ENCODE data around the gene FEM1C. TPM values are rescaled to one million over a fixed set of nuclear protein-coding genes. Genes with fewer than 3 reads are reported as not detected.

Gene FEM1C
- total and polyA plus RNA-seq, 2 experiments from 2014 or later, result 4.7 to 21.6 TPM

DNA sequence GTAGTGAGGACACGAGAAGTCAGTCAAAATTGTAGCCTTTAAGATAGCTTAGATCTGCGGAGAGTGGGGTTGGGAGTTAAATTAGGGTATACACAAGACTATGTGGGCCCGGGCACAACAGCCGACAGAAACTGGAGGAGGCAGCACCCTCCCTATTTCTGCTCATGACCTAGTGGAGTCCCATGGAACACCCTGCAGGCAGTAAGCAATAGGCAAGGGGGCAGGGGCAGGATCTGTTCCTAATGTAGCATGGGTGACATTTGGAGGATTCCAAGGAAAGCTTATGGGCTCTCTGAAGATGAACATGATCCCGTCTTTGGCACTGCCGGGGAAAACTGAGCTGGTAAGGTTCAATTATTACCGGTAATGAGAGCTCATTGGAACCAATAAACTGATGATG, 67.0 kb downstream of the FEM1C start:
- DNase-seq (ENCODE audit: low spot score), result no peak
- Histone ChIP-seq H3K79me2 (replicated peaks; ENCODE audit: insufficient read depth) (no peaks in the 10 kb centered on the region), H3K4me1 (ENCODE audit: insufficient read depth) (peaks cover 14% of the 10 kb centered on the region), H3K9me2 (ENCODE audit: insufficient read depth) (peaks cover 16% of the 10 kb centered on the region), H2AFZ (no peak overlapping the region), H3K4me2 (no peak overlapping the region), H3K27ac (ENCODE audit: low read depth) (no peak overlapping the region), H3F3A (replicated peaks; ENCODE audit: low read depth) (no peaks in the 10 kb centered on the region), H3K4me3 (no peak overlapping the region), H4K20me1 (replicated peaks; ENCODE audit: insufficient read depth) (no peaks in the 10 kb centered on the region), H3K27me3 (ENCODE audit: insufficient read depth) (no peaks in the 10 kb centered on the region), H3K36me3 (ENCODE audit: insufficient read depth) (no peaks in the 10 kb centered on the region)
- no peaks in the 10 kb centered on the region for H3K27me3 Mint-ChIP-seq (ENCODE audit: insufficient read depth, low read depth, poor library complexity)
- ATAC-seq, result no peak
- H3K27ac Mint-ChIP-seq, result no peak overlapping the region
- H3K4me3 Mint-ChIP-seq, result no peak overlapping the region
- H3K36me3 Mint-ChIP-seq (ENCODE audit: low read depth), result no peaks in the 10 kb centered on the region
- peaks cover under 1% of the 10 kb centered on the region for H3K4me1 Mint-ChIP-seq
- no peaks in the 10 kb centered on the region; the same call in 2 of the 3 replicates for H3K9me3 Mint-ChIP-seq
- TF ChIP-seq ZNF331 (CRISPR knock-in tag; IDR thresholded peaks at IDR 0.05; ENCODE audit: low read depth), result no peak
- TF ChIP-seq, protein P1, sequence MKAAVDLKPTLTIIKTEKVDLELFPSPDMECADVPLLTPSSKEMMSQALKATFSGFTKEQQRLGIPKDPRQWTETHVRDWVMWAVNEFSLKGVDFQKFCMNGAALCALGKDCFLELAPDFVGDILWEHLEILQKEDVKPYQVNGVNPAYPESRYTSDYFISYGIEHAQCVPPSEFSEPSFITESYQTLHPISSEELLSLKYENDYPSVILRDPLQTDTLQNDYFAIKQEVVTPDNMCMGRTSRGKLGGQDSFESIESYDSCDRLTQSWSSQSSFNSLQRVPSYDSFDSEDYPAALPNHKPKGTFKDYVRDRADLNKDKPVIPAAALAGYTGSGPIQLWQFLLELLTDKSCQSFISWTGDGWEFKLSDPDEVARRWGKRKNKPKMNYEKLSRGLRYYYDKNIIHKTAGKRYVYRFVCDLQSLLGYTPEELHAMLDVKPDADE (IDR thresholded peaks at IDR 0.05), result no peak
- no peak for TF ChIP-seq NANOG (IDR thresholded peaks at IDR 0.05; ENCODE audit: borderline replicate concordance)
- TF ChIP-seq, protein P2, sequence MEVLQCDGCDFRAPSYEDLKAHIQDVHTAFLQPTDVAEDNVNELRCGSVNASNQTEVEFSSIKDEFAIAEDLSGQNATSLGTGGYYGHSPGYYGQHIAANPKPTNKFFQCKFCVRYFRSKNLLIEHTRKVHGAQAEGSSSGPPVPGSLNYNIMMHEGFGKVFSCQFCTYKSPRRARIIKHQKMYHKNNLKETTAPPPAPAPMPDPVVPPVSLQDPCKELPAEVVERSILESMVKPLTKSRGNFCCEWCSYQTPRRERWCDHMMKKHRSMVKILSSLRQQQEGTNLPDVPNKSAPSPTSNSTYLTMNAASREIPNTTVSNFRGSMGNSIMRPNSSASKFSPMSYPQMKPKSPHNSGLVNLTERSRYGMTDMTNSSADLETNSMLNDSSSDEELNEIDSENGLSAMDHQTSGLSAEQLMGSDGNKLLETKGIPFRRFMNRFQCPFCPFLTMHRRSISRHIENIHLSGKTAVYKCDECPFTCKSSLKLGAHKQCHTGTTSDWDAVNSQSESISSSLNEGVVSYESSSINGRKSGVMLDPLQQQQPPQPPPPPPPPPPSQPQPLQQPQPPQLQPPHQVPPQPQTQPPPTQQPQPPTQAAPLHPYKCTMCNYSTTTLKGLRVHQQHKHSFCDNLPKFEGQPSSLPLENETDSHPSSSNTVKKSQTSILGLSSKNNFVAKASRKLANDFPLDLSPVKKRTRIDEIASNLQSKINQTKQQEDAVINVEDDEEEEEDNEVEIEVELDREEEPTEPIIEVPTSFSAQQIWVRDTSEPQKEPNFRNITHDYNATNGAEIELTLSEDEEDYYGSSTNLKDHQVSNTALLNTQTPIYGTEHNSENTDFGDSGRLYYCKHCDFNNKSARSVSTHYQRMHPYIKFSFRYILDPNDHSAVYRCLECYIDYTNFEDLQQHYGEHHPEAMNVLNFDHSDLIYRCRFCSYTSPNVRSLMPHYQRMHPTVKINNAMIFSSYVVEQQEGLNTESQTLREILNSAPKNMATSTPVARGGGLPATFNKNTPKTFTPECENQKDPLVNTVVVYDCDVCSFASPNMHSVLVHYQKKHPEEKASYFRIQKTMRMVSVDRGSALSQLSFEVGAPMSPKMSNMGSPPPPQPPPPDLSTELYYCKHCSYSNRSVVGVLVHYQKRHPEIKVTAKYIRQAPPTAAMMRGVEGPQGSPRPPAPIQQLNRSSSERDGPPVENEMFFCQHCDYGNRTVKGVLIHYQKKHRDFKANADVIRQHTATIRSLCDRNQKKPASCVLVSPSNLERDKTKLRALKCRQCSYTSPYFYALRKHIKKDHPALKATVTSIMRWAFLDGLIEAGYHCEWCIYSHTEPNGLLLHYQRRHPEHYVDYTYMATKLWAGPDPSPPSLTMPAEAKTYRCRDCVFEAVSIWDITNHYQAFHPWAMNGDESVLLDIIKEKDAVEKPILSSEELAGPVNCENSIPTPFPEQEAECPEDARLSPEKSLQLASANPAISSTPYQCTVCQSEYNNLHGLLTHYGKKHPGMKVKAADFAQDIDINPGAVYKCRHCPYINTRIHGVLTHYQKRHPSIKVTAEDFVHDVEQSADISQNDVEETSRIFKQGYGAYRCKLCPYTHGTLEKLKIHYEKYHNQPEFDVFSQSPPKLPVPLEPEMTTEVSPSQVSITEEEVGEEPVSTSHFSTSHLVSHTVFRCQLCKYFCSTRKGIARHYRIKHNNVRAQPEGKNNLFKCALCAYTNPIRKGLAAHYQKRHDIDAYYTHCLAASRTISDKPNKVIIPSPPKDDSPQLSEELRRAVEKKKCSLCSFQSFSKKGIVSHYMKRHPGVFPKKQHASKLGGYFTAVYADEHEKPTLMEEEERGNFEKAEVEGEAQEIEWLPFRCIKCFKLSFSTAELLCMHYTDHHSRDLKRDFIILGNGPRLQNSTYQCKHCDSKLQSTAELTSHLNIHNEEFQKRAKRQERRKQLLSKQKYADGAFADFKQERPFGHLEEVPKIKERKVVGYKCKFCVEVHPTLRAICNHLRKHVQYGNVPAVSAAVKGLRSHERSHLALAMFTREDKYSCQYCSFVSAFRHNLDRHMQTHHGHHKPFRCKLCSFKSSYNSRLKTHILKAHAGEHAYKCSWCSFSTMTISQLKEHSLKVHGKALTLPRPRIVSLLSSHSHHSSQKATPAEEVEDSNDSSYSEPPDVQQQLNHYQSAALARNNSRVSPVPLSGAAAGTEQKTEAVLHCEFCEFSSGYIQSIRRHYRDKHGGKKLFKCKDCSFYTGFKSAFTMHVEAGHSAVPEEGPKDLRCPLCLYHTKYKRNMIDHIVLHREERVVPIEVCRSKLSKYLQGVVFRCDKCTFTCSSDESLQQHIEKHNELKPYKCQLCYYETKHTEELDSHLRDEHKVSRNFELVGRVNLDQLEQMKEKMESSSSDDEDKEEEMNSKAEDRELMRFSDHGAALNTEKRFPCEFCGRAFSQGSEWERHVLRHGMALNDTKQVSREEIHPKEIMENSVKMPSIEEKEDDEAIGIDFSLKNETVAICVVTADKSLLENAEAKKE (CRISPR knock-in tag; IDR thresholded peaks at IDR 0.05), result no peak
- no peak for TF ChIP-seq EZH2 (IDR thresholded peaks at IDR 0.05; ENCODE audit: low read depth, unreplicated experiment)
- TF ChIP-seq, protein P3, sequence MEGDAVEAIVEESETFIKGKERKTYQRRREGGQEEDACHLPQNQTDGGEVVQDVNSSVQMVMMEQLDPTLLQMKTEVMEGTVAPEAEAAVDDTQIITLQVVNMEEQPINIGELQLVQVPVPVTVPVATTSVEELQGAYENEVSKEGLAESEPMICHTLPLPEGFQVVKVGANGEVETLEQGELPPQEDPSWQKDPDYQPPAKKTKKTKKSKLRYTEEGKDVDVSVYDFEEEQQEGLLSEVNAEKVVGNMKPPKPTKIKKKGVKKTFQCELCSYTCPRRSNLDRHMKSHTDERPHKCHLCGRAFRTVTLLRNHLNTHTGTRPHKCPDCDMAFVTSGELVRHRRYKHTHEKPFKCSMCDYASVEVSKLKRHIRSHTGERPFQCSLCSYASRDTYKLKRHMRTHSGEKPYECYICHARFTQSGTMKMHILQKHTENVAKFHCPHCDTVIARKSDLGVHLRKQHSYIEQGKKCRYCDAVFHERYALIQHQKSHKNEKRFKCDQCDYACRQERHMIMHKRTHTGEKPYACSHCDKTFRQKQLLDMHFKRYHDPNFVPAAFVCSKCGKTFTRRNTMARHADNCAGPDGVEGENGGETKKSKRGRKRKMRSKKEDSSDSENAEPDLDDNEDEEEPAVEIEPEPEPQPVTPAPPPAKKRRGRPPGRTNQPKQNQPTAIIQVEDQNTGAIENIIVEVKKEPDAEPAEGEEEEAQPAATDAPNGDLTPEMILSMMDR (conservative IDR thresholded peaks at IDR 0.05; ENCODE audit: low read depth in 2 of 2), result no peak
- TF ChIP-seq POLR2AphosphoS5 (IDR thresholded peaks at IDR 0.05; ENCODE audit: low read depth), result no peak
- TF ChIP-seq JUNB (IDR thresholded peaks at IDR 0.05; ENCODE audit: unreplicated experiment), result no peak
- TF ChIP-seq EZH2phosphoT487 (IDR thresholded peaks at IDR 0.05; ENCODE audit: unreplicated experiment), result no peak
- TF ChIP-seq, protein P4, sequence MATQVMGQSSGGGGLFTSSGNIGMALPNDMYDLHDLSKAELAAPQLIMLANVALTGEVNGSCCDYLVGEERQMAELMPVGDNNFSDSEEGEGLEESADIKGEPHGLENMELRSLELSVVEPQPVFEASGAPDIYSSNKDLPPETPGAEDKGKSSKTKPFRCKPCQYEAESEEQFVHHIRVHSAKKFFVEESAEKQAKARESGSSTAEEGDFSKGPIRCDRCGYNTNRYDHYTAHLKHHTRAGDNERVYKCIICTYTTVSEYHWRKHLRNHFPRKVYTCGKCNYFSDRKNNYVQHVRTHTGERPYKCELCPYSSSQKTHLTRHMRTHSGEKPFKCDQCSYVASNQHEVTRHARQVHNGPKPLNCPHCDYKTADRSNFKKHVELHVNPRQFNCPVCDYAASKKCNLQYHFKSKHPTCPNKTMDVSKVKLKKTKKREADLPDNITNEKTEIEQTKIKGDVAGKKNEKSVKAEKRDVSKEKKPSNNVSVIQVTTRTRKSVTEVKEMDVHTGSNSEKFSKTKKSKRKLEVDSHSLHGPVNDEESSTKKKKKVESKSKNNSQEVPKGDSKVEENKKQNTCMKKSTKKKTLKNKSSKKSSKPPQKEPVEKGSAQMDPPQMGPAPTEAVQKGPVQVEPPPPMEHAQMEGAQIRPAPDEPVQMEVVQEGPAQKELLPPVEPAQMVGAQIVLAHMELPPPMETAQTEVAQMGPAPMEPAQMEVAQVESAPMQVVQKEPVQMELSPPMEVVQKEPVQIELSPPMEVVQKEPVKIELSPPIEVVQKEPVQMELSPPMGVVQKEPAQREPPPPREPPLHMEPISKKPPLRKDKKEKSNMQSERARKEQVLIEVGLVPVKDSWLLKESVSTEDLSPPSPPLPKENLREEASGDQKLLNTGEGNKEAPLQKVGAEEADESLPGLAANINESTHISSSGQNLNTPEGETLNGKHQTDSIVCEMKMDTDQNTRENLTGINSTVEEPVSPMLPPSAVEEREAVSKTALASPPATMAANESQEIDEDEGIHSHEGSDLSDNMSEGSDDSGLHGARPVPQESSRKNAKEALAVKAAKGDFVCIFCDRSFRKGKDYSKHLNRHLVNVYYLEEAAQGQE (IDR thresholded peaks at IDR 0.05; ENCODE audit: unreplicated experiment), result no peak

Data from GM23338 (cell line).